HEK293 (cell line): ENCODE measurements around the gene LRP8.

ENCODE experiments used
- GLI4 ChIP-seq: fragments of 450-650 bp; formaldehyde crosslinking; IDR thresholded peaks from 2 replicates; pipeline ENCODE4 v1.5.1; 2016; ENCODE audit warnings: missing biosample characterization, missing genetic modification characterization
- HOXA7 ChIP-seq: sonication (generic); formaldehyde crosslinking; IDR thresholded peaks from 2 replicates; pipeline ENCODE4 v1.8.1; 2022; ENCODE audit warnings: missing genetic modification reagents, borderline replicate concordance
- HOXC10 ChIP-seq: sonication (generic); formaldehyde crosslinking; IDR thresholded peaks from 2 replicates; pipeline ENCODE4 v1.8.1; 2023; ENCODE audit warnings: mild to moderate bottlenecking, missing genetic modification reagents
- INSM2 ChIP-seq: fragments of 450-650 bp; formaldehyde crosslinking; IDR thresholded peaks from 2 replicates; pipeline ENCODE4 v1.5.1; 2016; ENCODE audit warnings: missing biosample characterization, missing genetic modification characterization
- PRDM2 ChIP-seq: fragments of 450-650 bp; formaldehyde crosslinking; IDR thresholded peaks from 2 replicates; pipeline ENCODE4 v1.5.1; 2016; ENCODE audit warnings: missing biosample characterization, missing genetic modification characterization, borderline replicate concordance
- TSHZ1 ChIP-seq: fragments of 450-650 bp; formaldehyde crosslinking; IDR thresholded peaks from 2 replicates; pipeline ENCODE4 v1.5.1; 2016; ENCODE audit warnings: missing biosample characterization, missing genetic modification characterization, borderline replicate concordance
- ZBTB11 ChIP-seq: fragments of 450-650 bp; formaldehyde crosslinking; conservative IDR thresholded peaks from 2 replicates; pipeline ENCODE4 v1.5.1; 2016; ENCODE audit warnings: low read depth, missing biosample characterization, missing genetic modification characterization
- ZBTB26 ChIP-seq: fragments of 450-650 bp; formaldehyde crosslinking; optimal IDR thresholded peaks from 2 replicates; pipeline ENCODE3; 2016; ENCODE audit warnings: missing biosample characterization, mild to moderate bottlenecking, missing genetic modification characterization
- ZNF112 ChIP-seq: fragments of 450-650 bp; formaldehyde crosslinking; IDR thresholded peaks from 2 replicates; pipeline ENCODE4 v1.5.0; 2017; ENCODE audit warnings: missing biosample characterization, missing genetic modification characterization
- ZNF175 ChIP-seq: fragments of 450-650 bp; formaldehyde crosslinking; IDR thresholded peaks from 2 replicates; pipeline ENCODE4 v1.5.1; 2016; ENCODE audit warnings: missing biosample characterization, missing genetic modification characterization
- ZNF19 ChIP-seq: fragments of 450-650 bp; formaldehyde crosslinking; IDR thresholded peaks from 2 replicates; pipeline ENCODE4; 2016; ENCODE audit warnings: missing biosample characterization, missing genetic modification characterization, low read depth
- ZNF221 ChIP-seq: fragments of 450-650 bp; formaldehyde crosslinking; IDR thresholded peaks from 2 replicates; pipeline ENCODE4 v1.5.1; 2017; ENCODE audit warnings: missing biosample characterization, missing genetic modification characterization, borderline replicate concordance
- ZNF37A ChIP-seq: fragments of 450-650 bp; IDR thresholded peaks from 2 replicates; pipeline ENCODE4 v1.5.1; 2018; ENCODE audit warnings: missing biosample characterization, missing genetic modification characterization
- ZNF48 ChIP-seq: fragments of 450-650 bp; formaldehyde crosslinking; IDR thresholded peaks from 2 replicates; pipeline ENCODE4 v1.5.1; 2016; ENCODE audit warnings: missing biosample characterization, missing genetic modification characterization
- ZNF530 ChIP-seq: fragments of 450-650 bp; formaldehyde crosslinking; IDR thresholded peaks from 2 replicates; pipeline ENCODE4 v1.5.1; 2016; ENCODE audit warnings: low read depth, missing biosample characterization, missing genetic modification characterization
- ZNF560 ChIP-seq: fragments of 450-650 bp; formaldehyde crosslinking; IDR thresholded peaks from 2 replicates; pipeline ENCODE4 v1.5.1; 2017; ENCODE audit warnings: missing biosample characterization, missing genetic modification characterization, borderline replicate concordance
- ZNF580 ChIP-seq: fragments of 450-650 bp; formaldehyde crosslinking; IDR thresholded peaks from 2 replicates; pipeline ENCODE4 v1.5.1; 2016; ENCODE audit warnings: missing biosample characterization, missing genetic modification characterization
- ZNF600 ChIP-seq: fragments of 450-650 bp; formaldehyde crosslinking; IDR thresholded peaks from 2 replicates; pipeline ENCODE4 v1.5.1; 2016; ENCODE audit warnings: missing biosample characterization, missing genetic modification characterization
- ZNF692 ChIP-seq: fragments of 450-650 bp; formaldehyde crosslinking; IDR thresholded peaks from 2 replicates; pipeline ENCODE4 v1.5.1; 2016; ENCODE audit warnings: missing biosample characterization, missing genetic modification characterization
- ZXDB ChIP-seq: fragments of 450-650 bp; formaldehyde crosslinking; IDR thresholded peaks from 2 replicates; pipeline ENCODE4 v1.5.1; 2016; ENCODE audit warnings: missing biosample characterization, missing genetic modification characterization

The LRP8 gene

GRCh38 chr1:53327182-53327913 lies 522 bp downstream of the LRP8 start (continued):
- TF ChIP-seq ZNF19 (tag by site-specific recombination) (no peak), ZNF221 (tag by site-specific recombination) (no peak), ZNF580 (tag by site-specific recombination) (no peak), PRDM2 (tag by site-specific recombination) (no peak), INSM2 (no peak), ZBTB11 (tag by site-specific recombination) (no peak), HOXC10 (CRISPR knock-in tag) (no peak), ZNF692 (tag by site-specific recombination) (no peak), ZBTB26 (tag by site-specific recombination) (peak; percentile 85), ZNF530 (tag by site-specific recombination) (no peak), HOXA7 (CRISPR knock-in tag) (no peak), GLI4 (no peak), ZNF37A (no peak), ZNF600 (peak; percentile 14; the same call in 1 of the 2 replicates), ZNF112 (tag by site-specific recombination) (no peak), ZNF48 (tag by site-specific recombination) (no peak), ZXDB (tag by site-specific recombination) (no peak), ZNF175 (no peak), TSHZ1 (tag by site-specific recombination) (no peak), ZNF560 (tag by site-specific recombination) (no peak)
